IMR-90 (cell line): ENCODE results near the gene ZNF423.

Experiments used
- BHLHE40 ChIP-seq: fragments of 150-350 bp; IDR thresholded peaks from 2 replicates; pipeline ENCODE4 v1.6.1; 2016; ENCODE audit warnings: mild to moderate bottlenecking, low read depth, low read length
- CEBPB ChIP-seq: IDR thresholded peaks from 2 replicates; pipeline ENCODE4 v1.6.1; 2012; ENCODE audit warnings: low read depth, low read length, improper control_type of control experiment
- CTCF ChIP-seq: conservative IDR thresholded peaks from 2 replicates; pipeline ENCODE4 v1.5.1; 2012; ENCODE audit warnings: mild to moderate bottlenecking, low read depth, low read length, improper control_type of control experiment
- FOS ChIP-seq: fragments of 150-350 bp; IDR thresholded peaks from 2 replicates; pipeline ENCODE4 v1.6.1; 2016; ENCODE audit warnings: low read depth, low read length
- MAFK ChIP-seq: IDR thresholded peaks from 2 replicates; pipeline ENCODE4 v1.6.1; 2012; ENCODE audit warnings: low read depth, low read length, improper control_type of control experiment
- MXI1 ChIP-seq: IDR thresholded peaks from 2 replicates; pipeline ENCODE4 v1.6.1; 2012; ENCODE audit warnings: low read depth, mild to moderate bottlenecking, low read length, moderate library complexity, borderline replicate concordance
- NFE2L2 ChIP-seq: fragments of 150-350 bp; IDR thresholded peaks from 2 replicates; pipeline ENCODE4 v1.6.1; 2016; ENCODE audit warnings: low read depth, mild to moderate bottlenecking, low read length
- POLR2A ChIP-seq: IDR thresholded peaks from 2 replicates; pipeline ENCODE4 v1.6.1; 2012; ENCODE audit warnings: mild to moderate bottlenecking, low read depth, low read length
- RAD21 ChIP-seq: IDR thresholded peaks from 2 replicates; pipeline ENCODE4 v1.6.1; 2012; ENCODE audit warnings: low read length, improper control_type of control experiment
- RCOR1 ChIP-seq: IDR thresholded peaks from 2 replicates; pipeline ENCODE4 v1.6.1; 2012; ENCODE audit warnings: mild to moderate bottlenecking, low read length, improper control_type of control experiment; ENCODE audit not compliant: insufficient replicate concordance
- SMC3 ChIP-seq: fragments of 150-350 bp; IDR thresholded peaks from 2 replicates; pipeline ENCODE4 v1.6.1; 2016; ENCODE audit warnings: low read depth, mild to moderate bottlenecking, antibody characterized with exemption, low read length, moderate library complexity
- TF ChIP-seq, protein P1 (sequence below): fragments of 150-350 bp; IDR thresholded peaks from 2 replicates; pipeline ENCODE4 v1.6.1; 2016; ENCODE audit warnings: low read depth, mild to moderate bottlenecking, low read length, moderate library complexity, borderline replicate concordance
- TF ChIP-seq, protein P2 (sequence below): fragments of 150-350 bp; IDR thresholded peaks from 2 replicates; pipeline ENCODE4 v1.6.1; 2017; ENCODE audit warnings: mild to moderate bottlenecking, antibody characterized with exemption, low read length, low read depth

GRCh38 chr16:49734331-49734730 is 121.6 kb downstream of the ZNF423 start:
- TF ChIP-seq CTCF (no peak), BHLHE40 (no peak), POLR2A (no peak), CEBPB (no peak), MXI1 (no peak), SMC3 (no peak), RAD21 (no peak), MAFK (no peak), RCOR1 (no peak), FOS (no peak), NFE2L2 (no peak)
- TF ChIP-seq, protein P1, sequence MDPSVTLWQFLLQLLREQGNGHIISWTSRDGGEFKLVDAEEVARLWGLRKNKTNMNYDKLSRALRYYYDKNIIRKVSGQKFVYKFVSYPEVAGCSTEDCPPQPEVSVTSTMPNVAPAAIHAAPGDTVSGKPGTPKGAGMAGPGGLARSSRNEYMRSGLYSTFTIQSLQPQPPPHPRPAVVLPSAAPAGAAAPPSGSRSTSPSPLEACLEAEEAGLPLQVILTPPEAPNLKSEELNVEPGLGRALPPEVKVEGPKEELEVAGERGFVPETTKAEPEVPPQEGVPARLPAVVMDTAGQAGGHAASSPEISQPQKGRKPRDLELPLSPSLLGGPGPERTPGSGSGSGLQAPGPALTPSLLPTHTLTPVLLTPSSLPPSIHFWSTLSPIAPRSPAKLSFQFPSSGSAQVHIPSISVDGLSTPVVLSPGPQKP, result no peak
- TF ChIP-seq, protein P2, sequence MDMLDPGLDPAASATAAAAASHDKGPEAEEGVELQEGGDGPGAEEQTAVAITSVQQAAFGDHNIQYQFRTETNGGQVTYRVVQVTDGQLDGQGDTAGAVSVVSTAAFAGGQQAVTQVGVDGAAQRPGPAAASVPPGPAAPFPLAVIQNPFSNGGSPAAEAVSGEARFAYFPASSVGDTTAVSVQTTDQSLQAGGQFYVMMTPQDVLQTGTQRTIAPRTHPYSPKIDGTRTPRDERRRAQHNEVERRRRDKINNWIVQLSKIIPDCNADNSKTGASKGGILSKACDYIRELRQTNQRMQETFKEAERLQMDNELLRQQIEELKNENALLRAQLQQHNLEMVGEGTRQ, result no peak
